ENCODE measurements around the gene PRUNE2. TPM values are rescaled to one million over a fixed set of nuclear protein-coding genes. Genes with fewer than 3 reads are reported as not detected.

The PRUNE2 gene
- total RNA-seq, 1 experiment from 2014 or later, result 0.59 TPM

DNA sequence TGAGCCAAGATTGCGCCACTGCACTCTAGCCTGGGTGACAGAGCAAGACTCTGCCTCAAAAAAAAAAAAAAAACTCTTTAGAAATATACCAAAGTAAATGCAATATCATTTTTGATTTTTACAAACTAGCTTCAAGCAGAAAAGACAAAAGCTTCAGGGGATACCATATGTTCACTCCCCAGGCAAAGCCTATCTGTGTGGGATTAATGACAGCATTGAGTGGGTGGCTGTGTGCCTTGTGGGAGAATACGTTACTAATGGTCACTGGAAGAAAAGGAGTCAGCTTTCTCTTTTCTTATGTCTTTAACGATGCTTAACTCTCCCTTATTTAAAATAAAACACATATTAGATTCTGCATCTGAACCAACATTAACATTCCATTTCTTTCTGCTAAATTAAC, 139.8 kb downstream of the PRUNE2 start:
- CTCF ChIA-PET, result no interaction called here
- no peaks in the 10 kb centered on the region for H3K36me3 ChIP-seq (ENCODE audit: control insufficient read depth in 1 of 2, insufficient read depth in 2 of 2, low read length in 2 of 2)

DNA sequence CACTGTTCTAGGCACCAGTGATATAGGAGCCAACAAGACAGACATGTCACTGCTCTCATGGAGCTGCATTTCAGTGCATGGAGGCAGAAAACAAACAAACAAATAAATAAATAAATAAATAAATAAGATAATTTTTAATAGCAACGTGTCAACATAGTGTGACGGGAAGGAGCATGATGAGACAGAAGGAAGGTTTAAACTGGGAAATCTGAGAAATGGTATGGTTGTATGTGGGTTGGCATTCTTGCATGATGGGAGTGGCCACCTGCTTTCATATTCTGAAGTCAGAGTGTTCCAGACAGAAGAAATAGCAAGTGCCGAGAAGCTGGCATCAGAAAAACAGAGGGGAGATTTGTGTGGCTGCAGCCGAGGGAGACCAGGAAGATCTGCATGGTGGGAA, 141.8 kb downstream of the PRUNE2 start, which contains the start of gene PCA3:
Gene PCA3, plus strand, starts transcription at position 301 of the 400 bp plus-strand sequence.
- no peaks in the 10 kb centered on the region for H3K9me2 ChIP-seq (ENCODE audit: insufficient read depth)
- H3K9me3 ChIP-seq (ENCODE audit: control insufficient read depth in 1 of 2, insufficient read depth in 1 of 2, low read depth in 1 of 2, low read length in 2 of 2), result no peaks in the 10 kb centered on the region
- BruUV-seq (replicated peaks), result no TSS peak
- no peaks in the 10 kb centered on the region for H3K27me3 ChIP-seq (ENCODE audit: insufficient read depth, low read length)
- TF ChIP-seq POLR2A (IDR thresholded peaks at IDR 0.05; ENCODE audit: borderline replicate concordance, extremely low read depth, insufficient read depth, insufficient read length) (no peak), CBX3 (IDR thresholded peaks at IDR 0.05; ENCODE audit: low read depth) (no peak), POLR2AphosphoS5 (IDR thresholded peaks at IDR 0.05; ENCODE audit: low read depth, low read length) (no peak), EZH2 (IDR thresholded peaks at IDR 0.05) (no peak), ELF1 (IDR thresholded peaks at IDR 0.05; ENCODE audit: borderline replicate concordance, low read depth) (no peak)
- no peak within 1 kb of the TSS for H3K9ac ChIP-seq (ENCODE audit: low read length)
- H3K27ac ChIP-seq (ENCODE audit: low read depth, low read length), result no peak within 1 kb of the TSS
- H3K79me2 ChIP-seq (ENCODE audit: insufficient read depth, low read length), result no peaks in the 10 kb centered on the region
- no peak within 1 kb of the TSS for H3K4me2 ChIP-seq (ENCODE audit: low read length)
- ChIA-PET RAD21 (ENCODE audit: low non-redundant PET in 1 of 2, low total read pairs in 2 of 2, uncharacterized antibody in 2 of 2, unreplicated experiment in 2 of 2) (no interaction called here), POLR2A (no interaction called here), CTCF (no interaction called here)
- ATAC-seq (no peak), DNase-seq (ENCODE audit: low read depth, low spot score) (no peak)
- H4K20me1 ChIP-seq (ENCODE audit: insufficient read depth), result no peaks in the 10 kb centered on the region
- no peaks in the 10 kb centered on the region for H3K4me1 ChIP-seq (ENCODE audit: control insufficient read depth in 1 of 2, insufficient read depth in 2 of 2, low read length in 2 of 2)
- intact Hi-C loops (cut with micrococcal nuclease), result loop anchor here (5.0 kb wide), 1 partner anchor 388 kb away; no protein-coding TSS in a partner anchor
- H3K4me3 ChIP-seq (replicated peaks in 1 of 2; ENCODE audit: low read depth in 1 of 2, low read length in 2 of 2), result no peak within 1 kb of the TSS
- H3K36me3 ChIP-seq (ENCODE audit: control insufficient read depth in 1 of 2, insufficient read depth in 2 of 2, low read length in 2 of 2), result no peaks in the 10 kb centered on the region
- H2AFZ ChIP-seq (ENCODE audit: low read depth, low read length, poor library complexity, severe bottlenecking), result no peak within 1 kb of the TSS

More for the DNA sequence above, 139.8 kb downstream of the PRUNE2 start:
- Histone ChIP-seq H4K20me1 (ENCODE audit: insufficient read depth) (no peaks in the 10 kb centered on the region), H3K79me2 (ENCODE audit: insufficient read depth, low read length) (no peaks in the 10 kb centered on the region), H2AFZ (ENCODE audit: low read depth, low read length, poor library complexity, severe bottlenecking) (no peak overlapping the region), H3K27me3 (ENCODE audit: insufficient read depth, low read length) (no peaks in the 10 kb centered on the region), H3K27ac (ENCODE audit: low read depth, low read length) (no peak overlapping the region), H3K4me2 (ENCODE audit: low read length) (no peak overlapping the region), H3K4me1 (ENCODE audit: control insufficient read depth in 1 of 2, insufficient read depth in 2 of 2, low read length in 2 of 2) (no peaks in the 10 kb centered on the region), H3K4me3 (replicated peaks in 1 of 2; ENCODE audit: low read depth in 1 of 2, low read length in 2 of 2) (no peak overlapping the region), H3K9ac (ENCODE audit: low read length) (no peak overlapping the region), H3K9me3 (ENCODE audit: control insufficient read depth in 1 of 2, insufficient read depth in 1 of 2, low read depth in 1 of 2, low read length in 2 of 2) (no peaks in the 10 kb centered on the region), H3K9me2 (ENCODE audit: insufficient read depth) (no peaks in the 10 kb centered on the region)
- POLR2A ChIA-PET, result no interaction called here
- RAD21 ChIA-PET (ENCODE audit: low non-redundant PET in 1 of 2, low total read pairs in 2 of 2, uncharacterized antibody in 2 of 2, unreplicated experiment in 2 of 2), result no interaction called here
- TF ChIP-seq POLR2A (IDR thresholded peaks at IDR 0.05; ENCODE audit: borderline replicate concordance, extremely low read depth, insufficient read depth, insufficient read length), result no peak
- TF ChIP-seq FOSL1 (IDR thresholded peaks at IDR 0.05; ENCODE audit: low read depth), result no peak
- no peak for TF ChIP-seq ELF1 (IDR thresholded peaks at IDR 0.05; ENCODE audit: borderline replicate concordance, low read depth)
- DNase-seq (ENCODE audit: low read depth, low spot score) (no peak), ATAC-seq (no peak)
- BruUV-seq (replicated peaks), result no TSS peak
- intact Hi-C loops (cut with micrococcal nuclease), result no loop called here

Data from HCT116 (cell line).